Vagina (tissue), 2 donors: ENCODE results near the gene TUBA1B. TPM values are rescaled to one million over a fixed set of nuclear protein-coding genes. Genes with fewer than 3 reads are reported as not detected.
"Not testable (repeated sequence)": the region's sequence is repeated elsewhere in the genome, so short reads cannot be mapped to it uniquely, and the experiment has no call there.

ENCODE experiments used
- DNase-seq, 2 donors: peaks; one replicate each; pipeline ENCODE4 v3.0.0-alpha.2; 2017; ENCODE audit errors: extremely low spot score in 2 of 2
- H3K27ac ChIP-seq: fragments of 200-600 bp; sonication (generic); one replicate; pipeline ENCODE4 v1.5.1; 2019
- H3K27me3 ChIP-seq: fragments of 200-600 bp; sonication (generic); one replicate; pipeline ENCODE4 v1.5.1; 2019
- H3K36me3 ChIP-seq, 2 donors: fragments of 200-600 bp; sonication (generic); one replicate each; pipeline ENCODE4 v1.5.1; 2017 to 2019
- H3K4me1 ChIP-seq: fragments of 200-600 bp; sonication (generic); one replicate; pipeline ENCODE4 v1.5.1; 2019
- H3K4me3 ChIP-seq, 2 donors: fragments of 200-600 bp; sonication (generic); 1 replicate in 1 of 2; 2 replicates in 1 of 2; pipeline ENCODE4 v1.5.1; 2016 to 2019
- H3K9me3 ChIP-seq: fragments of 200-600 bp; sonication (generic); one replicate; pipeline ENCODE4 v1.5.1; 2019
- CTCF ChIP-seq, 3 experiments: fragments of 450-650 bp in 2 of 3; fragments of 200-600 bp in 1 of 3; sonication (generic) in 1 of 3; IDR thresholded peaks; one replicate each; pipeline ENCODE4 v1.5.1; 2017 to 2019; ENCODE audit warnings: antibody characterized with exemption in 3 of 3, mild to moderate bottlenecking in 2 of 3, moderate library complexity in 2 of 3
- POLR2A ChIP-seq, 2 donors: fragments of 450-650 bp; IDR thresholded peaks; one replicate each; pipeline ENCODE4 v1.6.1; 2017; ENCODE audit warnings: antibody characterized with exemption in 2 of 2, mild to moderate bottlenecking in 2 of 2, moderate library complexity in 2 of 2
- POLR2AphosphoS5 ChIP-seq, 2 donors: sonication (generic); formaldehyde crosslinking; IDR thresholded peaks; one replicate each; pipeline ENCODE4 v1.9.0; 2017; ENCODE audit warnings: antibody characterized with exemption in 2 of 2, mild to moderate bottlenecking in 2 of 2, low read depth in 1 of 2; ENCODE audit not compliant: insufficient read depth in 1 of 2
- intact Hi-C: fragments of 100-400 bp; cut with DNase I; formaldehyde crosslinking; loops from one replicate; pipeline ENCODE4 v1.15.1; 2023
- total RNA-seq: library from RNA; depleted of rRNA; stranded (reverse); fragments of >200 nt; gene quantifications from one replicate; pipeline ENCODE4 v1.2.3, GENCODE V29; 2016

The TUBA1B gene
- total RNA-seq = 638 TPM

DNA sequence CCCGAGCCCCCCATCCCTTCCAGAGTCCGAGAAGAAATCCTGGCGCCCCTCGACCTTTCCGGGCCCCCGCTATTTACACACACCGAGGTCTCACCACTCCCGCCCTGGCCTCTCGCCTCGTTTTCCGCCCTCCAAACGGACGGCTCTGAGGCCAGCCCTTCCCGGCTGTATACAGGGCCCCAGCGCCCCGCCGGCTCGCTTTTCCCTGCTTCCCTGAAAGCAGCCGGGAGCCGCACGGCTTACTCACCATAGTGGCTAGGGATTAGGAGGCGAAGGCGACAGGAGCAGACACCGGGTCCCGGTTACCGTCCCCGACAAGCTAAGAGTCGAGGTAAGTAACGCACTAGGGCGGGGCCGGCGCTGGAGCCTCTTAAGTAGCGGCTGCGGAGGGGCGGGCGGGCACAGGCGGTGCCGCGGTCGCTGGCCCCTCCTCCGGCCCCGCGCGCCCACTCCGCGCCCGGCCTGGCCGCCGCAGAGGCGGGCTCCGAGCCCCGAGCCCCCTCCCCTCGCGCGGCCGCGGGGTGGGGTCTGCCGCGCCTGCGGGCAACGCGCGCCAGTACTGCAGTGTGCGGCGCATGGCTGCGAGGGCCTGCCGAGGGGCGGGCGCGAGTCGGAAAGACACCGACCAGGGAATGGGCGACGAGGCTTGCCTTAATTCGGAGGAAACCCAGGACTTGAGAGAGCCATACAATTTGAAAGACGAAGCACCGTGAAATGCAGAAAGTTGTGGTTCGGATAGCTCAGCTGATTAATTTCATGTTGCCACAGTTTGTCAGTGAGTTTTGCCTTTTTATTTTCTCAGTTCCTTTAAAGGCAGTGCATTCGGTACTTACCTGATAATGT lies at the start of gene TUBA1B:
TUBA1B (minus strand) TSS at position 345 of the 843 bp plus-strand sequence; CDS start at position 250, 95 bp downstream.
- Histone ChIP-seq H3K4me3 (peak within 1 kb of the TSS; percentile 83 to 92), H3K36me3 (peaks cover 0 to 23% of the 10 kb centered on the region in 2 donors), H3K27ac (peak within 1 kb of the TSS; percentile 98), H3K9me3 (no peaks in the 10 kb centered on the region), H3K4me1 (peaks cover 36% of the 10 kb centered on the region), H3K27me3 (no peaks in the 10 kb centered on the region)
- peak in 1 of 2 donors; percentile 92 for DNase-seq
- TF ChIP-seq POLR2AphosphoS5 (IDR thresholded peaks at IDR 0.05; ENCODE audit: insufficient read depth in 1 of 2, low read depth in 1 of 2) (peak in 1 of 2 donors; percentile 98), CTCF (IDR thresholded peaks at IDR 0.05) (no peak), POLR2A (IDR thresholded peaks at IDR 0.05) (peak in 1 of 2 donors; percentile 78)
- intact Hi-C loops = loop anchor here (2.0 kb wide), 2 partner anchors 58 to 104 kb away; partner anchors contain the start of gene TUBA1A

DNA sequence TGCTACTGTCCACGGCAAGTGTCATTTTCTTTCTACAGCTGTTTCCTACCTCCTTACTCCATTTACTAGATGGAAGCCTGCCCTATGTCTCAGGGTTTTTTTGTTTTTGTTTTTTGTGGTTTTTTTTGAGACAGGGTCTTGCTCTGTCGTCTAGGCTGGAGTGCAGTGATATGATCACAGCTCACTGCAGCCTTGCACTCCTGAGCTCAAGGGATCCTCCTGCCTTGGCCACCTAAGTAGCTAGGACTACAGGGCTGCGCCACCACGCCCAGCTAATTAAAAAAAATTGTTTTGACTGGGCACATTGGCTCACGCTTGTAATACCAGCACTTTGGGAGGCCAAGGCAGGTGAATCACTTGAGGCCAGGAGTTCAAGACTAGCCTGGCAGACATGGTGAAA lies 43.0 kb upstream of the TUBA1B start:
- H3K9me3 ChIP-seq = no peaks in the 10 kb centered on the region
- no peak for TF ChIP-seq POLR2A (IDR thresholded peaks at IDR 0.05)
- no peak for TF ChIP-seq CTCF (IDR thresholded peaks at IDR 0.05)
- no peak for TF ChIP-seq POLR2AphosphoS5 (IDR thresholded peaks at IDR 0.05; ENCODE audit: insufficient read depth in 1 of 2, low read depth in 1 of 2)
- no peaks in the 10 kb centered on the region for H3K36me3 ChIP-seq
- H3K27me3 ChIP-seq = no peaks in the 10 kb centered on the region
- no peaks in the 10 kb centered on the region for H3K4me1 ChIP-seq
- intact Hi-C loops = loop anchor here (2.0 kb wide), 1 partner anchor 23 kb away; no protein-coding TSS in a partner anchor
- no peak overlapping the region for H3K27ac ChIP-seq
- DNase-seq = no peak
- no peak overlapping the region for H3K4me3 ChIP-seq

DNA sequence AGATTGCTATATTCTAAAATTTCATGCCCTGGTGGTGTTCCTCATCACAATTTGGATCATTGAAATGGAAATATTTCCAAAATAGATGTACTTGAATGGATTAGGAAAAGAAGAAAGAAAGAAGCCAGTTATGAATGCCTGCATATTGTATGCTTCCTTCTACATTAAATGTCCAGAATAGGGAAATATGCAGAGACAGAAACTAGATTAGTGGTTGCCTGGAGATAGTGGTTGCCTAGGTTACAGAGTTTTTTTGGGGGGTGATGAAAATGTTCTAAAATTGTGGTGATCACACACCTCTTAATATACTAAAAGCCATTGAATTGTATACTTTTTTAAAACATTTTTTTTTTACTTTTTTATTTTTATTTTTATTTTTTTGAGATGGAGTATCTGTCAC lies 39.7 kb upstream of the TUBA1B start:
- no peak overlapping the region for H3K27ac ChIP-seq
- intact Hi-C loops = no loop called here
- no peaks in the 10 kb centered on the region for H3K4me1 ChIP-seq
- DNase-seq = no peak
- no peak overlapping the region for H3K4me3 ChIP-seq
- H3K27me3 ChIP-seq = no peaks in the 10 kb centered on the region
- no peaks in the 10 kb centered on the region for H3K9me3 ChIP-seq
- TF ChIP-seq CTCF (IDR thresholded peaks at IDR 0.05) (no peak), POLR2A (IDR thresholded peaks at IDR 0.05) (no peak), POLR2AphosphoS5 (IDR thresholded peaks at IDR 0.05; ENCODE audit: insufficient read depth in 1 of 2, low read depth in 1 of 2) (no peak)
- H3K36me3 ChIP-seq = no peaks in the 10 kb centered on the region

- H3K36me3 ChIP-seq = no peaks in the 10 kb centered on the region
- no peak overlapping the region for H3K4me3 ChIP-seq
- DNase-seq = no peak
- H3K9me3 ChIP-seq = no peaks in the 10 kb centered on the region
- no peaks in the 10 kb centered on the region for H3K27me3 ChIP-seq
- no peaks in the 10 kb centered on the region for H3K4me1 ChIP-seq
- intact Hi-C loops = no loop called here
- no peak for TF ChIP-seq POLR2A (IDR thresholded peaks at IDR 0.05)
- no peak overlapping the region for H3K27ac ChIP-seq
Observed at GRCh38 chr12:49165114-49165513, 33.9 kb upstream of the TUBA1B start.

DNA sequence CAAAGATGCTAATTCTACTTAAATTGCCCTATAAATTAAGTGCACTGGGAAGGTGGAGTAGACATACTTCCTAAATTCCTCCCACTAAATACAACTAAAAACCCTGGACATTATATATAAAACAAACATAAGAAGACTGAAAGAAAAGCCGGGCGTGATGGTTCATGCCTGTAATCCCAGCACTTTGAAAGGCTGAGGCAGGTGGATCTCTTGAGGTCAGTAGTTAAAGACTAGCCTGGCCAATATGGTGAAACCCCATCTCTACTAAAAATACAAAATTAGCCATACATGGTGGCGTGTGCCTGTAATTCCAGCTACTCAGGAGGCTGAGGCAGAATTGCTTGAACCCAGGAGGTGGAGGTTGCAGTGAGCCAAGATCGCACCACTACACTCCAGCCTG lies 30.7 kb upstream of the TUBA1B start:
- H3K27ac ChIP-seq, H3K4me3 ChIP-seq, H3K4me1 ChIP-seq, H3K9me3 ChIP-seq, H3K27me3 ChIP-seq, H3K36me3 ChIP-seq, DNase-seq, intact Hi-C loops: not testable (repeated sequence)
